ENCODE results near the gene BHLHA15. TPM values are rescaled to one million over a fixed set of nuclear protein-coding genes. Genes with fewer than 3 reads are reported as not detected.
A peak's percentile ranks its signal among the peaks of the same experiment; 100 is the strongest.

BHLHA15 gene
- total RNA-seq, 2 experiments from 2014 or later = 0.76 to 2.0 TPM

- Mint-ChIP-seq H3K4me1 (peaks cover 44% of the 10 kb centered on the region), H3K36me3 (peaks cover 20% of the 10 kb centered on the region), H3K27ac (peak within 1 kb of the TSS; percentile 95), H3K4me3 (peak within 1 kb of the TSS; percentile 96), H3K27me3 (no peaks in the 10 kb centered on the region), H3K9me3 (no peaks in the 10 kb centered on the region)
- DNase-seq = peak; percentile 93
Observed at GRCh38 chr7:98251601-98252424, 40.6 kb downstream of the BHLHA15 start, which contains the start of gene TECPR1. TECPR1 (minus strand) TSS chr7:98252232; CDS start chr7:98246146, 6,086 bp downstream.

GRCh38 chr7:98252425-98253054, 41.3 kb downstream of the BHLHA15 start:
- peaks cover 44% of the 10 kb centered on the region for H3K4me1 Mint-ChIP-seq
- H3K27me3 Mint-ChIP-seq = no peaks in the 10 kb centered on the region
- H3K4me3 Mint-ChIP-seq = peak overlapping the region; percentile 96
- no peaks in the 10 kb centered on the region for H3K9me3 Mint-ChIP-seq
- peaks cover 22% of the 10 kb centered on the region for H3K36me3 Mint-ChIP-seq
- DNase-seq = no peak
- H3K27ac Mint-ChIP-seq = peak overlapping the region; percentile 95

- DNase-seq = no peak
- no peaks in the 10 kb centered on the region for H3K27me3 Mint-ChIP-seq
- H3K4me1 Mint-ChIP-seq = peaks cover 31% of the 10 kb centered on the region
- H3K27ac Mint-ChIP-seq = peak overlapping the region; percentile 34
- H3K9me3 Mint-ChIP-seq = no peaks in the 10 kb centered on the region
- H3K36me3 Mint-ChIP-seq = peaks cover 26% of the 10 kb centered on the region
- H3K4me3 Mint-ChIP-seq = no peak overlapping the region
Observed at GRCh38 chr7:98254516-98254915, 43.3 kb downstream of the BHLHA15 start.

GRCh38 chr7:98254951-98255610, 43.8 kb downstream of the BHLHA15 start:
- peak; percentile 21 for DNase-seq
- no peaks in the 10 kb centered on the region for H3K9me3 Mint-ChIP-seq
- peak overlapping the region; percentile 34 for H3K27ac Mint-ChIP-seq
- H3K27me3 Mint-ChIP-seq = no peaks in the 10 kb centered on the region
- no peak overlapping the region for H3K4me3 Mint-ChIP-seq
- peaks cover 26% of the 10 kb centered on the region for H3K36me3 Mint-ChIP-seq
- peaks cover 31% of the 10 kb centered on the region for H3K4me1 Mint-ChIP-seq

GRCh38 chr7:98256431-98256830, 45.2 kb downstream of the BHLHA15 start:
- Mint-ChIP-seq H3K4me1 (peaks cover 25% of the 10 kb centered on the region), H3K36me3 (peaks cover 36% of the 10 kb centered on the region), H3K27me3 (no peaks in the 10 kb centered on the region), H3K9me3 (no peaks in the 10 kb centered on the region), H3K4me3 (no peak overlapping the region), H3K27ac (peak overlapping the region; percentile 34)
- DNase-seq = no peak

GRCh38 chr7:98257701-98258100, 46.5 kb downstream of the BHLHA15 start:
- H3K4me1 Mint-ChIP-seq = peaks cover 24% of the 10 kb centered on the region
- no peaks in the 10 kb centered on the region for H3K27me3 Mint-ChIP-seq
- H3K27ac Mint-ChIP-seq = no peak overlapping the region
- no peak for DNase-seq
- H3K4me3 Mint-ChIP-seq = no peak overlapping the region
- no peaks in the 10 kb centered on the region for H3K9me3 Mint-ChIP-seq
- peaks cover 42% of the 10 kb centered on the region for H3K36me3 Mint-ChIP-seq

Other genes starting within 250 kb of the BHLHA15 start
- not detected for gene OCM2, start 221.2 kb upstream of the BHLHA15 start, total RNA-seq
- gene LMTK2, start 104.6 kb upstream of the BHLHA15 start, total RNA-seq = 10 to 100 TPM; 11.2 to 13.0 TPM
- 10 to 100 TPM; 18.3 to 25.6 TPM for gene TECPR1, start 40.8 kb downstream of the BHLHA15 start, total RNA-seq
- gene BRI3, start 70.2 kb downstream of the BHLHA15 start, total RNA-seq = 10 to 100 TPM; 51.3 to 52.3 TPM
- gene BAIAP2L1, start 189.7 kb downstream of the BHLHA15 start, total RNA-seq = 1 to 10 TPM; 2.3 TPM

Measured in activated naive CD8-positive, alpha-beta T cell treated with anti-CD3 and anti-CD28 coated beads for 36 hours (primary cell).